ENCODE measurements around the gene HRAS. TPM values are rescaled to one million over a fixed set of nuclear protein-coding genes. Genes with fewer than 3 reads are reported as not detected.

The HRAS gene
- total RNA-seq, 1 donor from 2014 or later = 62.5 TPM

DNA sequence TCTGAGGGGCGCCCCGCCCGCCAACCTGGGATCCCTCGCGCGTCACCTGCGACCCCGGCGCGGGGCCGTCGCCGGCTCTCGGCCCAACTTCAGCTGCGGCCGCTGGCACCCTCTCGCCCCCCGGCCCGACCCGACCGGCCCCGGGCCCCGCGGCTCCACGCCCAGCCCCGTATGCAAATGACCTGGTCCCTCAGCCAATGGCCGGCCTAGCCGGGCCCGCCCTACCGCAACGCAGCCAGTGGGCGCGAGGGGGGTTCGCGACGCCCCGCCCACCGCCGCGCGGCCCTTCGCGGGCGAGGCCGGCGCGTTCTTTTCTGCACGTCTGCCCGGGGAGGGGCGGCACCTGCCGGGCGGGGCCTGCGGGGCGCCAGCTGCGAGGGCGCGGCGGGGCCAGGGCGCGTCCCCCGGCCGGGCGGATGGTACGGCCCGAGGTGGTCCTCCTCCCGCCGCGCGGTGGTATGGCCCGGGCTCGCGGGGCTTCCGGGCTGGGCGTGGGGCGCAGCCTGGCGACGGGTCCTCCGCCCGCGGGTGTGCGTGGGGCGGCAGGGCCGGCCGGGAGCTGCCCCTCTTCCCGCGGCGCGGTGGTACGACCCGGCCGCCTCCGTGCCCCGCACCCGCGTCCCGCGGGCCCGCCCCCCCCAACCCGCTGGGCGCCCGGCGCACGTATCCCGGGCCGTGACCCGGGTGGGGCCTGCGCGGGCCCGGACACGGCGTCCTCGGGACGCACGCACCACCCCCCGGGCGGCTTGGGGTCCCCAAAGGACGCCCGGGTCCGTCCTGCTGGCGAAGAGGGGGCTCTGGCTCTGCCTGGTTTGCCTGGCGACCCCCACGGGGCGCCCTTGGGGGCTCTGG lies 33.2 kb upstream of the HRAS start:
- intact Hi-C loops (cut with micrococcal nuclease) = loop anchor here (1.0 to 2.0 kb wide), 4 partner anchors 8 to 62 kb away; partner anchors contain the start of genes LMNTD2, LRRC56, RASSF7 and RNH1

DNA sequence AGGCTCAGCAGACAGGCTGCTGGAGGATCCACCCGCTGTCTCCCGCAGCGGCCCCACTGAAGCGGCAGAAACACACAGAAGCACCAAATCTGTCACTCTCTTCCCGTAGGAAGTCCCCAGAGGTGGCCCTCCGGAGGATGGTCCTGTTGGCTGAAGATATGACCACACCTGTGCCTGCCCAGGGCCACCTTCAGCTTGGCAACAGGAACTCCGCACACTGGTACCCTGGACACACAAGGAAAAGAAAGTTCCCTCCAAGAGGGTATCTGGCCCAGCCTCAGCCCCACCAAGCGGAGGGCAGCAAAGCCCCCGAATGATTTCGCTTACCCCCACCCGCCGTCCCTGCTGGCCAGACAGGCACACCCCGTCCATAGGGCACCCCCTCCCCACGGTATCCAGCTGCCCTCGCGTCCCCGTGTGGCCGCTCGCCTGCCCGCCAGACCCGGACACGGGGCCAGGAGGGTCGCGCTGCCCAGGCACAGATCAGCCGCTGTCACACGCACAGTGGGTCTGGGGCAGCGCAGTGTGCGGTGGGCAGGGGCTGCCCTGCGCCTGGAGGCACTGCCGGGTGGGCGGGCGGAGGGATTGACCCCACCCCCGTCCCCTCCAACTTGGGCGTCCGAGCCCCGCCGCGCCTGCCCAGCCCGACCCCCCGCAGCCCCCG lies 32.4 kb upstream of the HRAS start:
- intact Hi-C loops (cut with micrococcal nuclease) = loop anchor here (1.0 to 2.0 kb wide), 4 partner anchors 7 to 61 kb away; partner anchors contain the start of genes LMNTD2, LRRC56, RASSF7 and RNH1

DNA sequence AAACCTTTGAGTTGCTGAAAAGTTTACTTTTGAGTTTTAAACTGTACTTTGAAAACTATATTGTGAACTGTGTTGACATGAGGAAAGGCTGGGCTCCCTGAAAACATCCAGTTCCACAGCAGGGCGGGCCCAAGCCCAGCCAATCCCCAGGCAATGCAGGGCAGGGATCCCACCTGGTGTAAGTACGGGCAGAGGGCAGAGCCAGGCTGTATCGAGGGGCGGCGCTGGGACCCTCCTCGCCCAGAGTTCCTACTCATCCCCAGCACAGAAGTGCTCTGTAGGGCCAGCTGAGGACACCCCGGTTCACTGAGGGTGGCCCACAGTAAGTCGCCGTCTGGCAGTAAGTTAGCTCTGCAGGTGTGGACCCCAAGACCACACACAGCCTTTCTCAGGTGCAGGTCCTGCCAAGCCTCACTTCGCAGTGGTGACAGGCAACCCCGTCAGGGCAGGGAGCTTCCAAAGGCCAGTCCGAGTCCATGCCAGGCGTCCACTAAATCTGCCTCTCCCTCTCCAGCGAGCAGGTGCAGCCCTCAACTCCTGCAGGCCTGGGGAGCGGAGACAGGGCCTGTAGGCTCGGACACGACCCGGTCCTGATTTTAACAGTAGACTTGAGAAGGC lies 31.7 kb upstream of the HRAS start:
- intact Hi-C loops (cut with micrococcal nuclease) = no loop called here

DNA sequence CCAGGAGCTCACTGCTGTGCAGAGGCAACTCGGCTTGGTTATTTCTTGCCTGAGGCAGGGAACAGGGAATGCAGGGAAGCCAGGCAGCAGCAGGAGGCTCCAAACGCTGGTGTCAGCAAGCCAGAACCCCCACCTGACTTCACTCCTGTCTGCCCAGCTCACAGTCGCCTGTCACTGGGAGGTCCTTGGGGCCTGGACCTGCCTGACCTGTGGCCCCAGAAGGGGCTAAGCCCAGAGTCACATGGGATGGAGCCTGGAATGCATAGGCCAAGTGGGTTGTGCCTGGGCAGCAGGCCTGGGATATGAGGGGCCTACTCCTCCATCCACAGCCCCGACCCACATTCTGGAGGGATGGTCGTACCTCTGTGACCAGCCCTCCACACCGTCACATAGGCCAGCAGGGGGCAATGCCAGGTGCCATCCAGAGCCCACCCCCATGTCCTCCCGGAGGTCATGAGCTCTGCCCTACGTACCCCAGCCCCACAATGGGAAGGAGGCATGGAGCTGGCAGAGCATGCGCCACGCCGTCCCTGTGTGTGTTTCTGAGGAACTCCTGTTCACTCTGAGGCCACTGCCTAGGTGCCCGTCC lies 30.6 kb upstream of the HRAS start:
- intact Hi-C loops (cut with micrococcal nuclease) = no loop called here

DNA sequence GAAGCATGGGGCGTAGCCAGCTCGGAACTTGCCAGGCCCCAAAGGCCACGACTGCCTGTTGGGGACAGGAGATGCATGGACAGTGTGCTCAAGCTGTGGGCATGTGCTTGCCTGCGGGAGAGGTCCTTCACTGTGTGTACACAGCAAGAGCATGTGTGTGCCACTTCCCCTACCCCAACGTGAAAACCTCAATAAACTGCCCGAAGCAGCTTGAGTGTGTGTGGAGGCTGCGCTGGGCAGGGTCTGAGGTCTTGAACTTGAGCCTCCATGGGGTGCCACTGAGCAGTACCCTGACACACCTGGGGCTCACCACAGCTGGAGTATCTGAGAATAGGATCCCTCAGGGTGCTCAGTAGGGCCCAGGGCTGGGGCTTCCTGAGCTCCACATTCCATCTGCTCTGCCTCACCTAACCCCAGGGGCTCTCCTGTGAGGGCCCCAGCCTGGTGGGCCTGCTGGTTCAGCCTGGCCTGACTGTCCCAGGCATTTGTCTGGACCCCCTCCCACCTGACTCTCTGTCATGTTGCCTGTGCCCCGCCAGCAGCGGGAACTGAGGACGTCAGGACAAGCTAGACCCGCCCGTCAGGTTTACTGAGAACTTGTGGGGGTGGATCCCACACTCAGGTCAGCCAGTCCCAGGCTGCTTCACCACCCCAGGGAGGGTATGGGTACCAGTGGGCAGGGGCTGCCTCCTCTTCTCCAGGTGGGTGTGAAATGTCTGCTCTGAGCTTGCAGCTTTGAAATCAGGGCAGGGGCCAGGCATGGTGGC lies 28.6 kb upstream of the HRAS start:
- intact Hi-C loops (cut with micrococcal nuclease) = no loop called here

DNA sequence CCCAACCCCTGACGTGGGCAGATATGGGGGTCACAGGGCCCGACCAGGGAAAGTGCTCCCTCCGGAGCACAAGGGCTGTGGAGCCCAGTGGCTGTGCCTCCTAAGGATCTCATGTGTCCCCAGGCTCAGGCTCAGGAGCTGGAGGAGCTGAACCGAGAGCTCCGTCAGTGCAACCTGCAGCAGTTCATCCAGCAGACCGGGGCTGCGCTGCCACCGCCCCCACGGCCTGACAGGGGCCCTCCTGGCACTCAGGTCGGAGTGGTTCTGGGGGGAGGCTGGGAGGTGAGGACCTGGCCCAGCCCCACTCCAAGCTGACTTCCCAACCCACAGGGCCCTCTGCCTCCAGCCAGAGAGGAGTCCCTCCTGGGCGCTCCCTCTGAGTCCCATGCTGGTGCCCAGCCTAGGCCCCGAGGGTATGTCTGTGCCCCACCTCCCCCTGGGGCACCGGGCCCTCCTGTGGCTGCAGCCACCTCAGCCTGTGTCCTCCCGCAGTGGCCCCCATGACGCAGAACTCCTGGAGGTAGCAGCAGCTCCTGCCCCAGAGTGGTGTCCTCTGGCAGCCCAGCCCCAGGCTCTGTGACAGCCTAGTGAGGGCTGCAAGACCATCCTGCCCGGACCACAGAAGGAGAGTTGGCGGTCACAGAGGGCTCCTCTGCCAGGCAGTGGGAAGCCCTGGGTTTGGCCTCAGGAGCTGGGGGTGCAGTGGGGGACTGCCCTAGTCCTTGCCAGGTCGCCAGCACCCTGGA lies 27.9 kb upstream of the HRAS start:
- intact Hi-C loops (cut with micrococcal nuclease) = no loop called here

DNA sequence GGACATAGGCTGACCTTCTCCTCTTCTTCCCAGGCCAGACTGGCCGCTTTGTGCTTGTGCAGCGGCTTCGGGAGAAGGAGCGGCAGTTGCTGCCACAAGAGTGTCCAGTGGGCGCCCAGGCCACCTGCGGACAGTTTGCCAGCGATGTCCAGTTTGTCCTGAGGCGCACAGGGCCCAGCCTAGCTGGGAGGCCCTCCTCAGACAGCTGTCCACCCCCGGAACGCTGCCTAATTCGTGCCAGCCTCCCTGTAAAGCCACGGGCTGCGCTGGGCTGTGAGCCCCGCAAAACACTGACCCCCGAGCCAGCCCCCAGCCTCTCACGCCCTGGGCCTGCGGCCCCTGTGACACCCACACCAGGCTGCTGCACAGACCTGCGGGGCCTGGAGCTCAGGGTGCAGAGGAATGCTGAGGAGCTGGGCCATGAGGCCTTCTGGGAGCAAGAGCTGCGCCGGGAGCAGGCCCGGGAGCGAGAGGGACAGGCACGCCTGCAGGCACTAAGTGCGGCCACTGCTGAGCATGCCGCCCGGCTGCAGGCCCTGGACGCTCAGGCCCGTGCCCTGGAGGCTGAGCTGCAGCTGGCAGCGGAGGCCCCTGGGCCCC lies 26.8 kb upstream of the HRAS start:
- intact Hi-C loops (cut with micrococcal nuclease) = no loop called here

DNA sequence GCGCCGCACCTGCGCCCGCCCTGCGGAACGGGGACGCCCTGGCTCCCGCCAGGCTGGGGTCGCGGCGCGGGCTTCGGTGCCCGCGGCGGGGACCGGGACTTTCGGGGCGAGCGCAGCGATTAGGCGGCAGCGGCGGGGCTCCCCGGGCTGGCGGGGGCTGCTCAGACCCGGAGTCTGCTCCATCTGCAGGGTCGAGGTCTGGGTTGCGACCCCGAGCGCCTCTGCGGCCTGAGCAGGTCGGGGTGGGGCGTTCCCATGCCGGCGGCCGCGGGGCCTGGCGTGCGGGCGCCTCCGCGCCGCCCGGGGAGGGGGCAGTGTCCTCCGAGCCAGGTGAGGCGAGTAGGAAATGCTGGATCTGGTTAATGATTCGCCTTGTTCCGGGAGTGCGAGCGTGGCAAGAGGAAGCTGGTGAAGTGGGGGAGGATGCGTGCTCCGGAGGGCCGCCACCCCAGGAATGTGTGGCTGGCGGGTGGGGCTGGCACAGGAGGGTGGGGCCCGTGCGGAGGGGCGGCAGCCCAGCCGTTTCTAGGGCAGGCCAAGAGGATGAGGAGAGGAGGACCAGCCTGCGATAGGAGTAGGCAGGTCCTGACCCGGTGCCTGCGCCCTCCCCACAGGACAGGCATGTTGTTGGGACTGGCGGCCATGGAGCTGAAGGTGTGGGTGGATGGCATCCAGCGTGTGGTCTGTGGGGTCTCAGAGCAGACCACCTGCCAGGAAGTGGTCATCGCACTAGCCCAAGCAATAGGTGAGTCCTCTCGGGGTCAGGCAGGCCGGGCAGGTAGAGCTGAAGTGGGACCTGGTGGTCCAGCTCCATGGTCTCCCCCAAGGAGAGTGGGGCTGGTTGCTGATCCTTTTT lies 26.0 kb upstream of the HRAS start:
- intact Hi-C loops (cut with micrococcal nuclease) = loop anchor here (2.0 kb wide), 4 partner anchors 13 to 165 kb away; partner anchors contain the start of genes DEAF1 and TMEM80

DNA sequence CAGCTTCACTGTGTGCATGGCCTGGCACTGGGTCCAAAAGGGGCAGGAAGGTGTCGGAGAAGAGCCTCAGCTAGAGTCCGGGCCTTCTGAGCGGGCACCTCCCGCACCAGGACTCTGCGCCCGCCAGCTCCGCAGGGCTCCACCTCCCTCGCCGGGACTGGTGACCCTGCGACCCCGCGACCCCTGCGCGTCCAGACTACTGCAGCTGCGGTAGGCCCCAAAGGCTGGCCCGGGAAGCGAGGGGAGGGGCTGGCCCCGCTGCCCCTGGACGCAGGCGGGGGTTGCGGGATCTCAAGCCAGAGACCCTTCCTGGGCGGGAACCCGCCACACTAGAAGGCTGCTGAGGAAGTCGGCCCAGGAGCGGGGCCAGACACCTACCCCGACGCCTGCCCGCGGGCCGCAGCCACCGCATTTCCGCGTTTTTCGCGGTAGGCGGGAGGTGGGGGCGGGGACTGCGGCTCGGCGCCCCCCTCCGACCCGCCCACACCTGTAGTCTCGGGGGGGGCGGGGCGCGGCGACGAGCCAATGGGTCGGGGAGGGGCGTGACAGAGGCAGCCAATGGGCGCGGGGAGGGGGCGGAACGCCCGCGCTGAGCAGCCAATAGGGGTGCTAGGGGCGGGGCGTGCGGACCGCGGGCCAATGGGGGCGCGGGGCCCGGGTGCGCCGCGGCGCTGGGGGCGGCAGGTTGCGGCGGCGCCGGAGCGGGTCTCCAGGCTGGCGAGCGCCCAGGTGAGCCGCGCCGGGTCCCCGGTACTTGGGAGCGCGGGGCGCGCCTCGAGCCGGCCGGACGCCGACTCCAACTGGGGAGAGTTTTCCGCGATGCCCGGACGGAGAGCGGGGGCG lies 25.1 kb upstream of the HRAS start, which contains the start of the genes LMNTD2 and RASSF7:
Gene LMNTD2, minus strand, starts transcription at position 434 of the 843 bp plus-strand sequence. Its CDS starts 22 bp downstream, at position 412.
Gene RASSF7, plus strand, starts transcription at position 666 of the 843 bp plus-strand sequence. CDS start 799 bp downstream, outside the sequence.
- intact Hi-C loops (cut with micrococcal nuclease) = loop anchor here (1.0 to 2.0 kb wide), 6 partner anchors 8 to 166 kb away; partner anchors contain the start of genes DEAF1 and TMEM80

DNA sequence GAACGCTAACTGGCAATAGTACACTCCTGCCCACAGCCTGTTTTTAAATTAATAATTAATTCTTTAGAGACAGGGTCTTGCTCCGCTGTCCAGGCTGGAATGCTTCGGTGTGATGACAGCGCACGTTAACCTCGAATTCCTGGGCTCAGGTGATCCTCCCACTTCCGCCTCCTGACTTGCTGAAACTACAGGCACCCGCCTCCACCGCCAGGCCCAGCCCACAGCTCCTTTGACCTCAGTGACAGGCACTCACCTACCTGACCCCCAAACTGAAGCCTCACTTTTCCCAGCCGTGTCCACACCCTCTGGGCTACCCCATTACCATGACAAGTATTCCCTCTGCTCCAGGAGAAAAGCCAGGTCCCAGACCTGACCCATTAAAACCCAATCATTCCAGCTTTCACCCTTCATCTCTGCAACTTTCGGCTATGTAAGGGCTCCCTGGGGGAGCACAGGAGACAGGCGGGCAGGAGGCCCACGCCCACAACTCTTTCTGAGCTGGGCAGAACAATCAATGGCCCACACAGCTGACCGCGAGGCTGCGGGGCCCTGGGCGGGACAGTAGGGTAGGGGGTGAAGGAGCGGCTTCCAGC lies 24.4 kb upstream of the HRAS start:
- intact Hi-C loops (cut with micrococcal nuclease) = loop anchor here (1.0 to 2.0 kb wide), 6 partner anchors 8 to 167 kb away; partner anchors contain the start of genes DEAF1 and TMEM80

DNA sequence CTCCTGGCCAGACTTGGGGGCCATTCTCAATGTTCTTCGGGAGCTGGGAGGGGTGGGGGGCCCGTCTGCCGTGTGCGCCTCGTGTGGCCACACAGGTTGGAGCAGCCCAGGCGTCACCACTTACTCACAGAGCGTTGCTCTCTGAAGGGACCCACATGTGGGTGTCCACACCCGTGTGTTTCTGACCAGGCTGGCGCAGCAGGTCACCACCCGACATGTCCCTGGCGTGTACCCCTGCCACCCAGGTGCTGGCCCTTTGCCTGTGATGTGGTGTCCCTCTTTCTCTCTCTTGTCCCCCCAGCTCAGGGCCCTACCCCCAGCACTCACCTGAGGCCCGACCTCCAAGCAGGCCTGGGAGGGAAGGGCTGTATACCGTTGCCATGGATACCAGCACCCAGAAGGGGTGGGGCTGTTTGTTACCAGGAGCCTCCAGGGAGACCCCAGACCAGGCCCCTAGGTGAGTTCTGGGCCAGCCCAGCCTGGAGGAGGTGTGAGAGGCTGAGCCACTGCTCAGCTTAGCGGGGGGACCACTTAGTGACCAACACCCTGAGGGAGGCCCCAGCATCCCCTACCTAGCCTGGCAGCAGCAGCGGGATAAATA lies 23.7 kb upstream of the HRAS start:
- intact Hi-C loops (cut with micrococcal nuclease) = no loop called here

DNA sequence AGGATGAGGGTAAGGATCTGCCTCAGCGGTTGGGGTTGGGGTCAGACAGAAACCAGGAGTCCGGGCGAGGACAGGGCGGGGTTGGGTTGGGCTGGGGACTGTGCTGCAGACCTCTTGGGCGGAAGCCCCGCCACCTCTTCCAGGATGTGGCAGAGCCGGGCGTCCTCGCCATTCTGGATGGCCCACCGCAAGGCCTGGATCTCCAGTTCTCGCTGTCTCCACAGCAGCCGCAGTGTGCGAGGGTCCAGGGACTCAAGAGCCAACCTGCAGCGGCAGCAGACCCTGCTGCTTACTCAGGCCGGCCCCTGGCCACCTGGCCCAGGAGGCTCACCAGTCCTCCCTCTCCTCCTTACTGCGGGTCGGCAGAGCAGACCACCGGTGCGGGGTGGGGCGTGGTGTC lies 23.1 kb upstream of the HRAS start:
- intact Hi-C loops (cut with micrococcal nuclease) = no loop called here

DNA sequence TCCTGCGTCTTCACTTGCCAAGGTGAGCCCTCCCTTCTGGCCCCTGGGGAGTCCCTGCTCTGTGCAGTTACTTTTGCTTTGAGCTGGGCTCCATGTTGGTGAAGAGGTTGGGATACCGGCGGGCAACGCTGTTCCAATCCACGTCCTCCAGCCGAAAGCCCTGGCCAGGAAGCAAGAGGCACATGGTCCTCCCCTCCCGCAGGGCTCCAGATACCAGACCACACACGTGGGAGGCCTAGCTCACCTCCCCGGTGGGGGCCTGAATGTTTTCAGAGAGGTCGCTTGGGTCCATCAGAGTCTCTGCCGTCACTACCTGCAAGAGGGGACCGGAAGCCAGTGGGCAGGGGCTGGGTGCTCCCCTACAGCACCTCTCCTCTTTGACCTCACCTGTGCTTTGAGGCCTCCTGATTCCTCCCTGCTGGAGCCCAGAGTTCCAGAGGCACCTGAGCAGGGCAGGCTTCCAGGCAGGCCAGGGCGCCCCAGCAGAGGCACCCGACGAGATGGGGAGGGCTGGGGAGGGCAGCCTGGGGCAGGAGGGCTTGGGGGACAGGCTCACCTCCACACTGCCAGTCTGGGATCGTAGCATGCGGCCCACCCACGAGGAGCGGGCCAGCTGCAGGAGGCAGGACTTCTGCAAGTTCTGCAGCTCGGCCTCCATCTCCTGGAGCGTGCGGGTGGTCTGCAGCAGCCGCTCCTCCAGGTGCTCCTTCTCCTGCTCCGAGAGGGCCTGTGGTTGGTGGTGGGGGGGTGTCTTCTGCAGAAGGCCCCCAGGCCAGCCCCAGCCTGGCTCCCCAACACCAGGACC lies 22.2 kb upstream of the HRAS start:
- intact Hi-C loops (cut with micrococcal nuclease) = no loop called here

DNA sequence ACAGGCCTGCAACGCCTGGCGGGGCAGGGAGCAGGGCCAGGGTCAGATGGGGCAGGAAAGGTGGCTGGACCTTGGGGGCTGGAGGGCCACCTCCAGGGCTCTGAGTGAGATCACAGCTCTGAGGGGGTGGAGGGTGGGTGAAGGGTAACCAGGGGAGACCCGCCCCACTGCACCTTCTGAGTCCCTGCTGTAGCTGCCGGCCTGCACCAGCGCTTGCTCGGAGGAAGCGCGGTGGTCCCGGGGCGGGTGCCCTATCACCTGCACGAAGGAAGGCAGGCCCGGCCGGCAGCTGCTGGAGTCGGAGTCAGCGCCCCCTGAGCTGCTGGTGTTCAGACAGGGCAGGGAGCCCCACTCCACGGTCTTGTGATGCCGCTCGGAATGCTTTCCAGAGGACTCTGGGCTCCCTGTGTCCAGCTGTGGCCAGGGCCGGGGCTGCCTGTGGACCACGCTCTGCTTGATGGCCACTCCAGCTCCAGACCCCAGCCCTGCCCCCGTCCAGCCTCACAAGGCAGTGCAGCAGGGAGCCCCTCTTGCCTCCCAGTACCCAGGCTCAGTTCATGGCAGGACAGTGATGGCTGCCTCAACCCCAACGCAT lies 21.4 kb upstream of the HRAS start:
- intact Hi-C loops (cut with micrococcal nuclease) = no loop called here
